Endodermal cell (in vitro differentiated cells): ENCODE data around the gene THSD1. TPM values are rescaled to one million over a fixed set of nuclear protein-coding genes. Genes with fewer than 3 reads are reported as not detected.

ENCODE experiments used
- DNase-seq: peaks from one replicate; pipeline ENCODE4 v3.0.0-alpha.2; 2017
- H3K27ac ChIP-seq: 2 replicates; pipeline ENCODE4 v1.5.1; 2013; ENCODE audit warnings: mild to moderate bottlenecking, low read depth, low read length, moderate library complexity
- H3K27me3 ChIP-seq: 2 replicates; pipeline ENCODE4 v1.6.1; 2013; ENCODE audit warnings: mild to moderate bottlenecking, low read length, moderate library complexity; ENCODE audit not compliant: insufficient read depth, control insufficient read depth, poor library complexity, severe bottlenecking
- H3K36me3 ChIP-seq: 2 replicates; pipeline ENCODE4 v1.7.0; 2013; ENCODE audit warnings: mild to moderate bottlenecking, low read length, moderate library complexity; ENCODE audit not compliant: control insufficient read depth, insufficient read depth
- H3K4me1 ChIP-seq: one replicate; pipeline ENCODE4 v1.7.0; 2013; ENCODE audit warnings: low read length; ENCODE audit not compliant: control insufficient read depth, insufficient read depth
- H3K4me3 ChIP-seq: 2 replicates; pipeline ENCODE4 v1.5.1; 2013; ENCODE audit warnings: mild to moderate bottlenecking, low read length, moderate library complexity
- H3K9ac ChIP-seq: 2 replicates; pipeline ENCODE4 v1.6.1; 2013; ENCODE audit warnings: mild to moderate bottlenecking, low read length, moderate library complexity; ENCODE audit not compliant: poor library complexity, severe bottlenecking; ENCODE audit errors: extremely low read depth
- H3K9me3 ChIP-seq: 2 replicates; pipeline ENCODE4 v1.6.1; 2013; ENCODE audit warnings: mild to moderate bottlenecking, low read length, moderate library complexity; ENCODE audit not compliant: control insufficient read depth
- H3K27ac Mint-ChIP-seq: 2 replicates; pipeline ENCODE4 v1.8.0; 2020; ENCODE audit warnings: mixed read lengths
- H3K27me3 Mint-ChIP-seq: 2 replicates; pipeline ENCODE4 v1.8.0; 2021; ENCODE audit warnings: mild to moderate bottlenecking, mixed read lengths; ENCODE audit not compliant: insufficient read depth
- H3K36me3 Mint-ChIP-seq: 2 replicates; pipeline ENCODE4 v1.8.0; 2020; ENCODE audit warnings: low read depth, mixed read lengths
- H3K4me1 Mint-ChIP-seq: 2 replicates; pipeline ENCODE4 v1.8.0; 2020; ENCODE audit warnings: mixed read lengths
- H3K4me3 Mint-ChIP-seq: 2 replicates; pipeline ENCODE4 v1.8.0; 2020; ENCODE audit warnings: mild to moderate bottlenecking, moderate library complexity, mixed read lengths
- H3K9me3 Mint-ChIP-seq: 2 replicates; pipeline ENCODE4 v1.8.0; 2020; ENCODE audit warnings: mild to moderate bottlenecking, mixed read lengths
- WGBS, 2 experiments: methylation state at CpG; one replicate each; pipeline versions ENCODE4 v1.1.5 to v1.1.7; 2013; ENCODE audit warnings: missing lambda C conversion rate in 2 of 2, mixed read lengths in 1 of 2; ENCODE audit not compliant: insufficient coverage in 1 of 2, insufficient read length in 1 of 2; 5-methylcytosine and 5-hydroxymethylcytosine counted together
- long read RNA-seq, 4 experiments: library from polyadenylated mRNA in 2 of 4; library from RNA in 1 of 4; library from capped mRNA in 1 of 4; stranded (forward) in 3 of 4; unstranded in 1 of 4; transcript quantifications; one replicate each; pipeline ENCODE4 v2.0.0, GENCODE V29; 2020 to 2021; ENCODE audit warnings: inconsistent platforms in 1 of 4
- polyA plus RNA-seq, 2 experiments: library from polyadenylated mRNA; stranded (reverse); fragments of 50-300 nt; gene quantifications; one replicate each; pipeline ENCODE4 v1.2.3, GENCODE V29; 2013
- total RNA-seq, 2 donors: library from RNA; stranded (reverse); fragmentation: NEBNext Ultra II Directional in 1 of 2; extraction: Animal tissue kit (Norgen Biotek cat#: 25700) in 1 of 2; gene quantifications; 2 replicates in 1 of 2; 3 replicates in 1 of 2; pipeline ENCODE4 v1.2.1, GENCODE V29; 2021
- TF ChIP-seq, protein P1 (sequence below): fragments of 200-600 bp; sonication (generic); conservative IDR thresholded peaks from 2 replicates; pipeline ENCODE4 v1.5.0; 2021; ENCODE audit warnings: antibody characterized with exemption, mild to moderate bottlenecking

The THSD1 gene
- total RNA-seq, result under 1 TPM; 0.48 to 0.73 TPM
- 0.25 TPM for polyA plus RNA-seq (2013, experiment 1 of 2)
- polyA plus RNA-seq (2013, experiment 2 of 2), result 0.25 TPM
- long read RNA-seq, experiment 1, partial matches to known transcripts, result 0 of 1 reads
- long read RNA-seq, experiment 1, other reads (novel, unspliced or antisense), result 1 of 1 reads
- long read RNA-seq, experiment 2, partial matches to known transcripts, result 0 of 1 reads
- long read RNA-seq, experiment 2, other reads (novel, unspliced or antisense), result 1 of 1 reads
- long read RNA-seq, experiment 3, partial matches to known transcripts, result 0 of 3 reads
- long read RNA-seq, experiment 3, other reads (novel, unspliced or antisense), result 0 of 3 reads
- long read RNA-seq, experiment 4, result 0 reads

DNA sequence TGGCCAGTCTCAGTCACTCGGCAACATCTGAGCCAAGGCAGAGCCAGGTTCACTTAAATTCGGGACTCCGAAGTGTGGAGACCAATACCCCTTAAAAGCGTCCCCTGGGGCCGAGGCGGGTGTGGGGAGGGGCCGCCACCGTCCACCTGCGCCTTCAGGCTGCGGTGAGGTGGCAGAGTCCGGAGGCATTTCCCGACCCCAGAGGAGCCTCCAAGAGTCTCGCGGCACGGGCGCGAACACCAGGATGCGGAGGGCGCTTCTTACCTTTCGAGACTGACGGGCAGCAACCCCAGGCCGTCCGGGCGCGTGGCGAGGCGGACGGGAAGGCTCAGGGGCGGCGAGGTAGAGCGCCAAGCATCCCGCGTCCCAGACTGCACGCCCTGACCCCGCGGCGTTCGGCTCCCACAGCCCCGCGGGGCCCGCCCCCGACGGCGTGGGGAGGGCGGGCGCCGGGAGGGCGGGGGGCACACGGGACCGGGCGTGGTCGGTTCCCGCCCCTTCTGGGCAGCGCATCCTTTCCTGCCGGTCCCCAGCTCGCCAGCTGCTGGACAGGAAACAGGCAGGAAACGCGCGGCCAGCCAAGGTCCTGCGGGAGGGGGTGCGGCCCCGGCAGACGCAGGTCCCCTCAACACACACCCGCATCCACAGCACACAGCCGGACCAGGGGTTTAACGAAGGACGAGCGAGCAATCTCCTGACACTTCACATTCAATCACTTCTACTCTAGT is at the start of gene THSD1:
THSD1 (minus strand) TSS at position 406 of the 728 bp plus-strand sequence. CDS start 3,572 bp downstream, outside the sequence.
- no peak within 1 kb of the TSS for H3K27ac ChIP-seq

GRCh38 chr13:52455677-52456041 is 49.7 kb upstream of the THSD1 start:
- 0 to 1% methylated on average over 16 to 37 of the region's 37 CpGs for WGBS, 2 experiments
- no peaks in the 10 kb centered on the region for H3K27me3 Mint-ChIP-seq
- peaks cover 21% of the 10 kb centered on the region for H3K4me1 Mint-ChIP-seq
- peaks cover 34% of the 10 kb centered on the region for H3K36me3 Mint-ChIP-seq
- Histone ChIP-seq H3K27me3 (no peaks in the 10 kb centered on the region), H3K9me3 (no peaks in the 10 kb centered on the region), H3K36me3 (peaks cover 36% of the 10 kb centered on the region), H3K27ac (peak overlapping the region; percentile 92), H3K9ac (peak overlapping the region; percentile 75), H3K4me3 (peak overlapping the region; percentile 99), H3K4me1 (peaks cover 3% of the 10 kb centered on the region)
- H3K9me3 Mint-ChIP-seq, result no peaks in the 10 kb centered on the region
- peak overlapping the region; percentile 98 for H3K27ac Mint-ChIP-seq
- peak overlapping the region; percentile 82 for H3K4me3 Mint-ChIP-seq
- peak; percentile 95 for DNase-seq
- TF ChIP-seq, protein P1, sequence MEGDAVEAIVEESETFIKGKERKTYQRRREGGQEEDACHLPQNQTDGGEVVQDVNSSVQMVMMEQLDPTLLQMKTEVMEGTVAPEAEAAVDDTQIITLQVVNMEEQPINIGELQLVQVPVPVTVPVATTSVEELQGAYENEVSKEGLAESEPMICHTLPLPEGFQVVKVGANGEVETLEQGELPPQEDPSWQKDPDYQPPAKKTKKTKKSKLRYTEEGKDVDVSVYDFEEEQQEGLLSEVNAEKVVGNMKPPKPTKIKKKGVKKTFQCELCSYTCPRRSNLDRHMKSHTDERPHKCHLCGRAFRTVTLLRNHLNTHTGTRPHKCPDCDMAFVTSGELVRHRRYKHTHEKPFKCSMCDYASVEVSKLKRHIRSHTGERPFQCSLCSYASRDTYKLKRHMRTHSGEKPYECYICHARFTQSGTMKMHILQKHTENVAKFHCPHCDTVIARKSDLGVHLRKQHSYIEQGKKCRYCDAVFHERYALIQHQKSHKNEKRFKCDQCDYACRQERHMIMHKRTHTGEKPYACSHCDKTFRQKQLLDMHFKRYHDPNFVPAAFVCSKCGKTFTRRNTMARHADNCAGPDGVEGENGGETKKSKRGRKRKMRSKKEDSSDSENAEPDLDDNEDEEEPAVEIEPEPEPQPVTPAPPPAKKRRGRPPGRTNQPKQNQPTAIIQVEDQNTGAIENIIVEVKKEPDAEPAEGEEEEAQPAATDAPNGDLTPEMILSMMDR, result no peak

More for the DNA sequence above, at the start of gene THSD1:
- H3K4me3 Mint-ChIP-seq, result peak within 1 kb of the TSS; percentile 49
- peaks cover 50% of the 10 kb centered on the region for H3K27me3 Mint-ChIP-seq
- WGBS, 2 experiments, result 4 to 8% methylated on average over 36 to 68 of the region's 68 CpGs
- H3K4me1 Mint-ChIP-seq, result no peaks in the 10 kb centered on the region
- Histone ChIP-seq H3K9ac (peak within 1 kb of the TSS; percentile 4), H3K27me3 (peaks cover 32% of the 10 kb centered on the region), H3K9me3 (no peaks in the 10 kb centered on the region), H3K4me3 (peak within 1 kb of the TSS; percentile 81), H3K36me3 (peaks cover 4% of the 10 kb centered on the region), H3K4me1 (no peaks in the 10 kb centered on the region)
- H3K36me3 Mint-ChIP-seq, result peaks cover 19% of the 10 kb centered on the region
- no peak within 1 kb of the TSS for H3K27ac Mint-ChIP-seq
- peaks cover 5% of the 10 kb centered on the region for H3K9me3 Mint-ChIP-seq
- TF ChIP-seq, protein P1, result no peak
- DNase-seq, result peak; percentile 78

GRCh38 chr13:52454820-52455676 is 49.1 kb upstream of the THSD1 start, which contains the start of gene CKAP2:
Gene CKAP2, plus strand, starts transcription at chr13:52455478. Its CDS starts 79 bp downstream, at chr13:52455557.
- peak within 1 kb of the TSS; percentile 98 for H3K27ac Mint-ChIP-seq
- peak within 1 kb of the TSS; percentile 82 for H3K4me3 Mint-ChIP-seq
- peaks cover 30% of the 10 kb centered on the region for H3K36me3 ChIP-seq
- H3K4me1 ChIP-seq, result peaks cover 3% of the 10 kb centered on the region
- H3K9me3 Mint-ChIP-seq, result no peaks in the 10 kb centered on the region
- TF ChIP-seq, protein P1, result no peak
- peak within 1 kb of the TSS; percentile 99 for H3K4me3 ChIP-seq
- 1% methylated on average over 24 to 56 of the region's 56 CpGs for WGBS, 2 experiments
- peaks cover 31% of the 10 kb centered on the region for H3K36me3 Mint-ChIP-seq
- H3K27me3 ChIP-seq, result no peaks in the 10 kb centered on the region
- no peaks in the 10 kb centered on the region for H3K27me3 Mint-ChIP-seq
- H3K9ac ChIP-seq, result peak within 1 kb of the TSS; percentile 75
- peak; percentile 98 for DNase-seq
- peak within 1 kb of the TSS; percentile 92 for H3K27ac ChIP-seq
- no peaks in the 10 kb centered on the region for H3K9me3 ChIP-seq
- peaks cover 21% of the 10 kb centered on the region for H3K4me1 Mint-ChIP-seq
